HL-60/S4 treated with retinoic acid at 250 ng/mL for 4 days and 3 days (cell line): ENCODE data around the gene MGME1.
"Not testable (repeated sequence)": the region's sequence is repeated elsewhere in the genome, so short reads cannot be mapped to it uniquely, and the experiment has no call there.

Experiments
- in situ Hi-C: fragments of 300-500 bp; cut with MboI; formaldehyde crosslinking; loops from 2 replicates; pipeline ENCODE4 v1.7.0; 2022; ENCODE audit warnings: low sequenced_read_pairs

Gene MGME1

DNA sequence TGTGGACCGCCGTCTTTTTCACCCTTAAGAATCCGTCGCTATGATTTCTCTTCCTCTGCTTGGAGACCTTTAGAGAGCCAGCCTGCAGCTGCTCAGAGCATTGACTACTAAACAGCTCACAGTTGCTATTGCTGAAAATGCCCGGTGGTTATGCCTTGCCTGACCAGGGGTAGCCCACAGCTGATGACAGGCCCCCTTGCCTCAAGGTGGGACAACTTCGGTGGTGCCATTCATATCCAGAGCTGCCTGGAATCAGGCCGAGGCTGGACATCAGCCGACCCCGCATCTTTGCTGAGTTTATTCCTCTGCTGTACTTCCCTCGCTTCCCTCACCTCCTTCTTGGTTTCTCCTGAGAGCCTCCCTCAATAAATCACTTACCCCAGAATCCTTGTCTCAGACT is 49.3 kb downstream of the MGME1 start:
- in situ Hi-C loops = no loop called here

DNA sequence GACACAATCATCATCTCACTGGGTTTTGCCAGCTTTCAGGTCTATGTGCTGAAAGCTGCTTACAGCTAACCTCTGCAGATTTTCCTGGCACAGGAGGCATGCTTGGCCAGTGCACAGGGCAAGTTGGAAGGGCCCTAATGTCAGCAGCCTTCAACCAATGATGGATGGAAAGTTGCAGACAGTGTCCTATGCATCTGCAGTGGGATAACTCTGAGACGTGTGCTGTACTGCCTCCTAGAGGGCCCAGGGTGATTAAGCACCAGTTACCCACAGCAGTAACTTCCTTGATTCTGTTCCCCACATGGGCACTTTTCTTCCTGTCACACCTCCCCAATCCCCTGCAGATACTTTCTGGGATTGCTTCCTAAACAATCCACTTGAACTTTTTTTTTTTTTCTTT is 50.2 kb downstream of the MGME1 start:
- in situ Hi-C loops = no loop called here

DNA sequence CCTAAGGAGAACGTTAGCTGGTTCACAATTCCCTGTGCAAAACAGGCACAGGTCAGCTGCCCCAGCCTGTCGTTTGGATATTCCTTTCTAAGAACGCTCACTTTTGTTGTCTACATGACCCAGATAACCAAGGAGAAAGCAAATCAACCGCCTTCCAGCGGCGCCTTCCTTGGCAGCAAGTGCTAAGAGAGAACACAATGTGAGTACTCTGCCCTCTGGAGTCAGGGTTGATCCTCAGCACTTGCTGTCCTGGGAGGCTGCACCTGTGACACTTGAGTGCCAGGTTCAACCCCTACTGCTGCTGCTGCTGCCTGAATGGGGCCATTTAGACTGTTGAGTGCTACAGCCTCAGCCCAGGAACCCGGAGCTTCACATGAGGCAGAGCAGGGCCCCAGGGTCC is 52.1 kb downstream of the MGME1 start:
- in situ Hi-C loops = no loop called here

DNA sequence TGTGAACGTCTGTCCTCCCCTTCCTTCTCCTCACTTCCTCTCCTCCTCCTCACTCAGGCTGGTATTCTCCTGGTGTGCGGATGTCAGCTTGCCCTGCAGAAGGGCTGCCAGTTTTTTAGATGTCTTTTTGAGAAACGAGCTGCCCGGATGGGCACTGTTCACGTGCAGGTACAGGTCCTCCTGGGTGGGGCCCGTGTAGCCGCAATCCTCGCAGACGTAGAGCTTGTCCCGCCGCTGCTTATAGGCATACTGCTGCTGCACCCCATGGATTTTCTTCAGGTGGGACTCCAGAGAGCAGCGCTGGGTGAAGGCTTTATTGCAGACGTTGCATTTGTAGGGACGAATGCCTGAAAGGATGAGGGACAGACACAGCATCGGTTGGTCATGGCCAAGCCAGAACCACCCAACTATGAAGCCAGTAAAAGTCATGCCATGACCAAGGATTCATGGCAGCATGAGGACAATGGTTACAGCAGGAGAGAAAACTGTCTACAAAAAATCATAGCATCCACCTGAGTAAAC is 55.8 kb downstream of the MGME1 start:
- in situ Hi-C loops = no loop called here

DNA sequence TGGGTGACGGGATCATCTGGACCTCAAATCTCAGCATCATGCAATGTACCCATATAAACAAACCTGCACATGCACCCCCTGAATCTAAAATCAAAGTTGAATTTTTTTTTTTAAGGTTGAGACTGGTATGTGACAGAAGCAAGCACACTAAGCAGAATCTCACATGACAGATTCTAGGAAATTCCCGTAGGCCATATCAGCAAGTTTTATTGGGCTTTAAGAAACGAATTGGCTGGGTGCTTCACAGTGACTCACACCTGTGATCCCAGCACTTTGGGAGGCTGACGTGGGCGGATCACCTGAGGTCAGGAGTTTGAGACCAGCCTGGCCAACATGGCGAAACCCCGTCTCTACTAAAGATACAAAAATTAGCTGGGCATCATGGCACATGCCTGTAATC is 58.2 kb downstream of the MGME1 start:
- in situ Hi-C loops = not testable (repeated sequence)

DNA sequence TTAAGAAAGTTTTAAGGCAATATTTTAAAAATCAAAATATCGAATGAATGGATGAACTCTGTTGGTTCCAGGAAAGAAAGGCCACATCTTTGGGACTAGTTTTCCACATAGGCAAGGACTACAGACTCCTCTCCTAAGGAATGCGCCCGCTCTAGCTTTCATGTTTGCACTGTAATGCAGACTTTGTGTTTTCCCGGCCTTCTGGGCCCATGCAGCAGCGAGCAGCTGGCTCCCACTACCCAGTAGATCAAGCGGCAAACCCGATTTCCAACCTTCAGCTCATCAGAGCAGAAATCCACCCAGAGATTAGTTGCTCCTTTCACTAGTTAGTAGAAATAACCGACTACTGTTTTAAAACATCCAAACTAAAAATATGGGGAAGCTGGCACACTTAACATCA is 61.2 kb downstream of the MGME1 start:
- in situ Hi-C loops = no loop called here

DNA sequence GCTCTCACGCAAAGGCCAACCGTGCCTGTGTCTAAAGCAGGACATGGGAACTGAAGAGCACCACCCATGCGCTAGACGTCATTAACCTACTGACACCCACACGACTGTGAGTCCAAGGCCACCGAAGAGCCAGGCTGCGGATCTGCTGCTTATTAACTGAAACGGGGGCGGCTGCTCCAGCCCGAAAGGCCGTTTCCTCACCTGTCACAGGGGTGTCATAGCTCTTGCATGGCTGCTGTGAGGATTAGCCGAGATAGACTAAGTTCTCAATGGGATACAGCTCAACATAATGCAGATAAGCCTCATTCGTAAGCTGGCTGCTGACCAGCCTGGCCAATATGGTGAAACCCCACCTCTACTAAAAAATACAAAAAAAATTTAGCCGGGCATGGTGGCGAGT is 62.2 kb downstream of the MGME1 start:
- in situ Hi-C loops = no loop called here

DNA sequence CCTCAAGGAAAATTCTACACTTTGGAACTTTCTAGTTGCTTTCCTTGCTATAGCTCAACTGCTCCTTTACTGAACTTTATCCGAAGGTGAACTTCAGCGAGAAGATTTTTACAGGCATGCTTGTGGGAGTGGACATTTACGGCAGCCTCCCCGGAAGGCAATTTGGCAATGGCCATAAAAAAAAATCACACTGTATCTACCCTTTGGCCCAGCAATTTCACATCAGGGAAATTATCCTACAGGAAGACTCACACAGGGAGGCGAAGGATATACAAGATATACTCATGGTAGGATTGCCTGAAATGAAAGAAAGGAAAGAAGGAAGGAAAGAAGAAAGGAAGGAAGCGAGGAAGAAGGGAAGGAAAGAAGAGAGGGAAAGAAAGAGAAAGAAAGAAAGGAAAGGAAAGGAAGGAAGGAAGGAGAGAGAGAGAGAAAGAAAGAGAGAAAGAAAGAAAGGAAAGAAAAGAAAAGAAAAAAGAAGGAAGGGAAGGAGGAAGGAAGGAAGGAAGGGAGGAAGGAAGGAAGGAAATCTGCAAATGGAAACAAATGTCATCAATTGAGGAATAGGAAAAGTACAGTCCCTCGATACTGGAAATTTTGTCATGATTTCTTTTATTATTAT is 63.2 kb downstream of the MGME1 start:
- in situ Hi-C loops = no loop called here

DNA sequence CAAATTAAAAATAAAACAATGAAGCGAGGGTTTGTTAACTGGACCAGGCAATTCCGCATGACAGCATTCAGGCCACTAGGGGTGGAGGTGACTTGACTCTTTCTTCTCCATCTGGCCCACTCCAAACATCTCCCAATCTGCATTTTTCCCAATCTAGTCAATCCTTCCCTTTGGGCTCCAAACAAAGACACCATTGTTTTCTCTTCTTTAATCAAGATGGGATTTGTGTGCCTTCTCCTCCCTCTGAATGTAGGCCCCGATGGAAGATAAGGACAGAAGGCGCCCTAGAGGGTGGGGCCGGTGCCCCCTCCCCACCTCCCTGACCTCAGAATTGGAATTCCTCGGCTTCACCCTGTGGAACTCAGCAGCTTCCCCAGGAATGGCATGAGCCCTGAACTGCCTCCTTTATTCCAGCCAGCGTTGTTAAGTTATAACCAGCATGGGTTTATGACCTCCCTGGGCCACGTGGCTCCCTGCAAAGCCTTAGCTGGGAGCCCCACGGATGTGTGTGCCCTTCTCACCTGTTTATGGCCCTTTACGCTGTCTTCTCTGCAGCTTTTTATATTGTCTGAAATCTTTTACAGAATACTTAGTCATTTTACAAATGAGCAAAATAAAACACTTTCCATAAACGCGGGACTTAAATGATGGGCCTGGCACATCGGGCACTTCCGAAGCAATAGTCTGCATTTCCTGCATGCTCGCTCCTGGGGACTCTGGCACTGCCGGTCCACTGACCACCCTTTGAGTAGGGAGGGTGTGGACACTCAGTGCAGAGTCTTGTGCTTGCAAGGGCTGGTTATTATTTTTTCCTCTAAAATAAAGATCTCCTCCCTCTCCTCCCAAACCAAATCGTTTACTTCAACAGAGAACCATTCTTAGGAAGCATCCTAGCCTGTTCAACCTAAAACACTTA is 64.4 kb downstream of the MGME1 start:
- in situ Hi-C loops = no loop called here

DNA sequence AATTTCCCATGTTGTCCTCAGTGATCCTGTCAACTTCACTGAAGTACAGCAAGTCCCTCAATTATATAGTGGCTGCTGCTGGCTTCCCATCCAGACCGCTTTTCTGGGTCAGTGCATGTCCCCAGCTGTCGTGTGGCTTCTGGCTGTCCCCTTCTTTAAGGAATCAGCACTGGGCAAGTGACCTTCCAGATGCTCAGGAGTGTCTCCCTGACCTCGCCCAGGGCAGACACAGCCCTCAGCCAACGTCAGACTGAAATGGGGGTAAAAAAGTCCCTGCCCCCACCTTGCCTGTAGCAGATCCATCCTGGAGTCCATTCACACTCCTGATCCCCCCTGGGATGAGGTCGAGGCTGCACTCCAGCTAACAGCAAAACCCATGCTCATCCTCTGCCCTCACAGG is 65.2 kb downstream of the MGME1 start:
- in situ Hi-C loops = no loop called here

DNA sequence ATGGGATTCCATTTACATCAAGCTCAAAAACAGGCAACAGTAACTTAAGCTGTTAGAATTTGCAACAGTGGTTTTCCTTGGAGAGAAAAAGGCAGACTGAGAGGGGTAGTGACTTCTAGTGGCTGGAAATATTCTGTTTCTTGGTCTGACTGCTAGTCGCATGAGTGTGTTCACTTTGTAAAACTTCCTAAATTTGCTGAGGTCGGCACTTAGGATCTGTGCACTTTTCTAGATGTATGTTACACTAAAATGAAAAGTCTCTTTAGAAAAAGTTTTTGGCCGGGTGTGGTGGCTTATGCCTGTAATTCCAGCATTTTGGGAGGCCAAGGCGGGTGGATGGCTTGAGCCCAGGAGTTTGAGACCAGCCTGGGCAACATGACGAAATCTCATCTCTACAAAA is 70.2 kb downstream of the MGME1 start:
- in situ Hi-C loops = no loop called here
